GM12878 (cell line): ENCODE measurements around the gene OFD1. TPM values are rescaled to one million over a fixed set of nuclear protein-coding genes. Genes with fewer than 3 reads are reported as not detected.
A peak's percentile ranks its signal among the peaks of the same experiment; 100 is the strongest.

Experiments
- ATAC-seq: fragments of 200-7000 bp; cut with Tn5 transposase; 3 replicates; pipeline ENCODE4 v1.9.1; 2020; ENCODE audit warnings: mild to moderate bottlenecking, moderate library complexity
- BruUV-seq: library from RNA; stranded (reverse); fragments of 400-500 nt; replicated peaks from 2 replicates; lab custom pipeline; 2021; lab: Mats Ljungman, UMichigan
- CTCF ChIA-PET: fragments of 300-600 bp; sonication (Branson Sonifier 250); formaldehyde crosslinking; extraction: SDS; loops from one replicate; lab custom pipeline; 2021; ENCODE audit warnings: inconsistent platforms; lab: Yijun Ruan, JAX
- POLR2A ChIA-PET: fragments of 350-600 bp; formaldehyde crosslinking; extraction: SDS; loops from one replicate; lab custom pipeline; 2021; ENCODE audit warnings: inconsistent platforms; lab: Charles Lee
- RAD21 ChIA-PET: fragments of 300-600 bp; sonication (Branson Sonifier 250); formaldehyde crosslinking; loops from one replicate; lab custom pipeline; 2023; ENCODE audit warnings: antibody characterized with exemption; ENCODE audit not compliant: unreplicated experiment; lab: Charles Lee
- SMC1A ChIA-PET: fragments of 300-600 bp; sonication (Branson Sonifier 250); formaldehyde crosslinking; loops from one replicate; lab custom pipeline; 2023; ENCODE audit not compliant: unreplicated experiment, uncharacterized antibody; lab: Charles Lee
- DNase-seq: peaks from one replicate; pipeline ENCODE4 v3.0.0-alpha.2; 2011; ENCODE audit warnings: low read depth, low spot score
- FAIRE-seq: peaks from 3 replicates; lab custom pipeline; 2011; peaks lifted over from hg19 to GRCh38; lab: Jason Lieb, UNC
- H2AFZ ChIP-seq: 2 replicates; pipeline ENCODE4 v1.6.0; 2011; ENCODE audit warnings: low read depth, low read length, control low read depth; ENCODE audit not compliant: control insufficient read depth
- H3K27ac ChIP-seq: 2 replicates; pipeline ENCODE4 v1.5.1; 2011; ENCODE audit warnings: control low read depth; ENCODE audit not compliant: control insufficient read depth, insufficient read depth
- H3K27me3 ChIP-seq, 2 experiments: replicated peaks in 1 of 2; 2 replicates each; pipeline versions ENCODE4 v1.6.0 to v1.6.1; 2011; ENCODE audit warnings: low read length in 1 of 2; ENCODE audit not compliant: control insufficient read depth in 2 of 2, insufficient read depth in 2 of 2
- H3K36me3 ChIP-seq, 2 experiments: 2 replicates each; pipeline ENCODE4 v1.5.1; 2011; ENCODE audit warnings: low read length in 1 of 2; ENCODE audit not compliant: control insufficient read depth in 2 of 2, insufficient read depth in 2 of 2
- H3K4me1 ChIP-seq: 2 replicates; pipeline ENCODE4 v1.6.1; 2011; ENCODE audit warnings: mild to moderate bottlenecking, low read length, moderate library complexity, mixed read lengths; ENCODE audit not compliant: control insufficient read depth, insufficient read depth
- H3K4me2 ChIP-seq: 2 replicates; pipeline ENCODE4 v1.6.0; 2011; ENCODE audit warnings: control low read depth; ENCODE audit not compliant: control insufficient read depth, insufficient read depth
- H3K4me3 ChIP-seq: fragments of 200-600 bp; sonication (generic); 2 replicates; pipeline ENCODE4 v1.5.1; 2016
- H3K79me2 ChIP-seq: 2 replicates; pipeline ENCODE4 v1.6.0; 2011; ENCODE audit warnings: low read length; ENCODE audit not compliant: control insufficient read depth, insufficient read depth
- H3K9ac ChIP-seq: 2 replicates; pipeline ENCODE4 v1.8.0; 2011; ENCODE audit warnings: low read length, control low read depth, mixed read lengths; ENCODE audit not compliant: control insufficient read depth, insufficient read depth
- H3K9me3 ChIP-seq: replicated peaks from 3 replicates; pipeline ENCODE4 v1.5.1; 2011; ENCODE audit warnings: mild to moderate bottlenecking, low read length; ENCODE audit not compliant: control insufficient read depth, insufficient read depth
- H4K20me1 ChIP-seq: 2 replicates; pipeline ENCODE4 v1.6.0; 2011; ENCODE audit not compliant: control insufficient read depth, insufficient read depth
- ATF7 ChIP-seq: fragments of 450-650 bp; IDR thresholded peaks from 2 replicates; pipeline ENCODE4 v1.6.1; 2016; ENCODE audit warnings: low read depth, mild to moderate bottlenecking
- CREB1 ChIP-seq: IDR thresholded peaks from 2 replicates; pipeline ENCODE4 v1.6.1; 2012; ENCODE audit warnings: low read depth, mild to moderate bottlenecking, inconsistent platforms
- E2F4 ChIP-seq: IDR thresholded peaks from 2 replicates; pipeline ENCODE4 v1.6.1; 2012; ENCODE audit warnings: low read depth, low read length, improper control_type of control experiment
- EGR1 ChIP-seq, 2 experiments: IDR thresholded peaks; 1 replicate in 1 of 2; 2 replicates in 1 of 2; pipeline ENCODE4 v1.6.1; 2011 to 2012; ENCODE audit warnings: low read depth in 2 of 2, low read length in 2 of 2, borderline replicate concordance in 1 of 2, mild to moderate bottlenecking in 1 of 2, moderate library complexity in 1 of 2
- ETV6 ChIP-seq, 2 experiments: fragments of 450-650 bp in 1 of 2; IDR thresholded peaks in 1 of 2; conservative IDR thresholded peaks in 1 of 2; 2 replicates each; pipeline ENCODE4 v1.6.1; 2014; ENCODE audit warnings: antibody characterized with exemption in 1 of 2, borderline replicate concordance in 1 of 2, low read depth in 1 of 2, mild to moderate bottlenecking in 1 of 2, moderate library complexity in 1 of 2
- HCFC1 ChIP-seq: fragments of 150-350 bp; IDR thresholded peaks from 2 replicates; pipeline ENCODE4 v1.6.1; 2014; ENCODE audit warnings: low read length
- IKZF2 ChIP-seq, 2 experiments: fragments of 450-650 bp; IDR thresholded peaks; 2 replicates each; pipeline ENCODE4 v1.6.1; 2017; ENCODE audit warnings: mild to moderate bottlenecking in 2 of 2, moderate library complexity in 2 of 2
- NR2C1 ChIP-seq: fragments of 450-650 bp; IDR thresholded peaks from 2 replicates; pipeline ENCODE4 v1.6.1; 2017; ENCODE audit warnings: antibody characterized with exemption, mild to moderate bottlenecking, moderate library complexity
- RELB ChIP-seq: fragments of 450-650 bp; IDR thresholded peaks from 2 replicates; pipeline ENCODE4 v1.6.1; 2017; ENCODE audit warnings: low read depth, mild to moderate bottlenecking, moderate library complexity
- RUNX3 ChIP-seq: IDR thresholded peaks from 2 replicates; pipeline ENCODE4 v1.6.1; 2012; ENCODE audit warnings: low read length, inconsistent platforms
- SUZ12 ChIP-seq: fragments of 200-600 bp; sonication (generic); IDR thresholded peaks from one replicate; pipeline ENCODE4 v1.6.1; 2018; ENCODE audit warnings: antibody characterized with exemption, mild to moderate bottlenecking; ENCODE audit not compliant: unreplicated experiment
- TAF1 ChIP-seq: IDR thresholded peaks from 2 replicates; pipeline ENCODE4 v1.6.1; 2011; ENCODE audit warnings: mild to moderate bottlenecking, low read depth, low read length, borderline replicate concordance
- TCF3 ChIP-seq: IDR thresholded peaks from 2 replicates; pipeline ENCODE4 v1.6.1; 2012; ENCODE audit warnings: low read depth, mild to moderate bottlenecking, low read length, borderline replicate concordance; ENCODE audit not compliant: insufficient read depth
- WRNIP1 ChIP-seq: IDR thresholded peaks from 2 replicates; pipeline ENCODE4 v1.6.1; 2011; ENCODE audit warnings: low read depth, low read length, improper control_type of control experiment, borderline replicate concordance
- ZNF384 ChIP-seq: IDR thresholded peaks from 2 replicates; pipeline ENCODE4 v1.6.1; 2012; ENCODE audit warnings: low read depth, mild to moderate bottlenecking, low read length, improper control_type of control experiment, borderline replicate concordance
- WGBS: methylation state at CpG from one replicate; pipeline ENCODE4 v1.1.6; 2016; ENCODE audit warnings: low lambda C conversion rate; ENCODE audit not compliant: insufficient replicate concordance, insufficient coverage; ENCODE audit errors: missing lambda C conversion rate; 5-methylcytosine and 5-hydroxymethylcytosine counted together
- in situ Hi-C: fragments of 300-500 bp; cut with MboI; formaldehyde crosslinking; loops from 9 replicates; pipeline ENCODE4 v1.14.3; 2018; ENCODE audit warnings: mixed read lengths
- intact Hi-C: fragments of 100-400 bp; cut with micrococcal nuclease; formaldehyde crosslinking; loops from one replicate; pipeline ENCODE4 v1.14.2; 2022; ENCODE audit not compliant: unreplicated experiment
- polyA plus RNA-seq, 11 experiments: library from polyadenylated mRNA; depleted of rRNA in 4 of 11; unstranded in 6 of 11; stranded (reverse) in 5 of 11; fragments of >200 nt; fragmentation: Nextera tagmentation in 4 of 11; fragmentation: Illumina TruSeq in 1 of 11; extraction: Ambion mirVana in 4 of 11; extraction: Trizol in 1 of 11; gene quantifications; 1 replicate in 1 of 11; 2 replicates in 10 of 11; pipeline versions ENCODE4 v1.2.1 to v1.2.3, GENCODE V29; 2011 to 2016; ENCODE audit warnings: inconsistent platforms in 2 of 11, missing spikeins in 2 of 11, low read depth in 1 of 11
- total RNA-seq, 4 experiments: library from RNA; depleted of rRNA in 3 of 4; stranded (reverse); fragments of >200 nt in 3 of 4; fragmentation: Illumina TruSeq in 1 of 4; extraction: Trizol in 1 of 4; gene quantifications; 2 replicates each; pipeline versions ENCODE4 v1.2.1 to v1.2.3, GENCODE V29; 2013 to 2021
- TF ChIP-seq, protein P1 (sequence below): fragments of 450-650 bp; IDR thresholded peaks from 2 replicates; pipeline ENCODE4 v1.6.1; 2017; ENCODE audit warnings: mild to moderate bottlenecking, low read depth, inconsistent platforms; ENCODE audit not compliant: poor library complexity, severe bottlenecking

OFD1 gene
- total and polyA plus RNA-seq, 10 of the 15 experiments (the other 5 are each of a cell fraction or from before 2014, with no cell fraction given): 22.4 to 77.2 (median 34.1) TPM

GRCh38 chrX:13695601-13696115 is 38.9 kb upstream of the OFD1 start (continued):
- TF ChIP-seq ETV6 (conservative IDR thresholded peaks at IDR 0.05 in 1 of 2, IDR thresholded peaks at IDR 0.05 in 1 of 2; ENCODE audit: borderline replicate concordance in 1 of 2, low read depth in 1 of 2): no peak
- TF ChIP-seq ATF7: peak; percentile 33; the same call in 1 of the 2 replicates
- TF ChIP-seq, all 136 proteins: peak for 2

GRCh38 chrX:13697455-13697854 is 37.1 kb upstream of the OFD1 start:
- ChIA-PET SMC1A (interaction anchor here (0.7 to 13.8 kb wide), 19 partner anchors 10 to 610 kb away, joined by 3 to 198 read pairs (median 5); partner anchors contain the start of genes OFD1, RAB9A and TRAPPC2), CTCF (interaction anchor here (0.6 to 10.2 kb wide), 11 partner anchors 9 to 719 kb away, joined by 3 to 89 read pairs (median 5); partner anchors contain the start of genes GEMIN8, OFD1, RAB9A and TRAPPC2)
- peak overlapping the region; percentile 69 for H3K27ac ChIP-seq
- TF ChIP-seq EGR1 (IDR thresholded peaks at IDR 0.05; ENCODE audit: borderline replicate concordance in 1 of 2, low read depth in 2 of 2, low read length in 2 of 2) (no peak), TAF1 (no peak), SUZ12 (no peak), HCFC1 (no peak), WRNIP1 (no peak), ZNF384 (peak; percentile 80; the same call in 1 of the 2 replicates), E2F4 (no peak), RUNX3 (peak; percentile 24; the same call in 1 of the 2 replicates), TCF3 (no peak), NR2C1 (no peak), CREB1 (0 out of 2 replicates have a peak, but pooled peaks have one; percentile 10), IKZF2 (IDR thresholded peaks at IDR 0.05) (peak; percentile 40 to 65; a peak in 2 of 4 replicates), RELB (peak; percentile 73)
- TF ChIP-seq, protein P1, sequence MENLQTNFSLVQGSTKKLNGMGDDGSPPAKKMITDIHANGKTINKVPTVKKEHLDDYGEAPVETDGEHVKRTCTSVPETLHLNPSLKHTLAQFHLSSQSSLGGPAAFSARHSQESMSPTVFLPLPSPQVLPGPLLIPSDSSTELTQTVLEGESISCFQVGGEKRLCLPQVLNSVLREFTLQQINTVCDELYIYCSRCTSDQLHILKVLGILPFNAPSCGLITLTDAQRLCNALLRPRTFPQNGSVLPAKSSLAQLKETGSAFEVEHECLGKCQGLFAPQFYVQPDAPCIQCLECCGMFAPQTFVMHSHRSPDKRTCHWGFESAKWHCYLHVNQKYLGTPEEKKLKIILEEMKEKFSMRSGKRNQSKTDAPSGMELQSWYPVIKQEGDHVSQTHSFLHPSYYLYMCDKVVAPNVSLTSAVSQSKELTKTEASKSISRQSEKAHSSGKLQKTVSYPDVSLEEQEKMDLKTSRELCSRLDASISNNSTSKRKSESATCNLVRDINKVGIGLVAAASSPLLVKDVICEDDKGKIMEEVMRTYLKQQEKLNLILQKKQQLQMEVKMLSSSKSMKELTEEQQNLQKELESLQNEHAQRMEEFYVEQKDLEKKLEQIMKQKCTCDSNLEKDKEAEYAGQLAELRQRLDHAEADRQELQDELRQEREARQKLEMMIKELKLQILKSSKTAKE: peak; percentile 26

More at GRCh38 chrX:13697455-13697854, 37.1 kb upstream of the OFD1 start:
- in situ Hi-C loops: no loop called here
- Histone ChIP-seq H3K36me3 (peaks cover 1 to 3% of the 10 kb centered on the region in 2 experiments; a peak in 2 of 4 replicates), H3K27me3 (no peaks in the 10 kb centered on the region), H3K9me3 (no peaks in the 10 kb centered on the region; the same call in 2 of the 3 replicates), H3K9ac (peak overlapping the region; percentile 67; the same call in 1 of the 2 replicates), H4K20me1 (peaks cover 2% of the 10 kb centered on the region; the same call in 1 of the 2 replicates), H3K79me2 (peaks cover 98% of the 10 kb centered on the region), H2AFZ (no peak overlapping the region), H3K4me2 (peak overlapping the region; percentile 3), H3K4me1 (peaks cover 43% of the 10 kb centered on the region), H3K4me3 (peak overlapping the region; percentile 66; the same call in 1 of the 2 replicates)
- BruUV-seq: no TSS peak
- peak; percentile 57 for ATAC-seq
- 25% methylated on average over 2 of the region's 2 CpGs for WGBS
- RAD21 ChIA-PET: interaction anchor here (1.0 to 11.4 kb wide), 17 partner anchors 10 to 1505 kb away, joined by 3 to 201 read pairs (median 10); partner anchors contain the start of genes GEMIN8, OFD1, RAB9A and TCEANC
- intact Hi-C loops: loop anchor here (2.0 to 10.0 kb wide), 3 partner anchors 29 to 743 kb away; no protein-coding TSS in a partner anchor
- POLR2A ChIA-PET: interaction anchor here (0.6 to 10.2 kb wide), 12 partner anchors 11 to 607 kb away, joined by 3 to 130 read pairs (median 8); partner anchors contain the start of genes GEMIN8, OFD1, RAB9A and TCEANC
- peak; percentile 84 for FAIRE-seq
- DNase-seq: peak; percentile 73
